Upper lobe of left lung (tissue), 4 donors: ENCODE measurements around the gene SCG2.
"Not testable (repeated sequence)": the region's sequence is repeated elsewhere in the genome, so short reads cannot be mapped to it uniquely, and the experiment has no call there.

Source experiments
- CTCF ChIP-seq, 6 experiments: fragments of 450-650 bp in 4 of 6; fragments of 200-600 bp in 2 of 6; sonication (generic) in 2 of 6; IDR thresholded peaks; one replicate each; pipeline ENCODE4 v1.5.1; 2016 to 2019; ENCODE audit warnings: antibody characterized with exemption in 6 of 6
- POLR2A ChIP-seq, 4 donors: fragments of 450-650 bp; IDR thresholded peaks; one replicate each; pipeline ENCODE4 v1.5.1; 2016 to 2017; ENCODE audit warnings: antibody characterized with exemption in 4 of 4, mild to moderate bottlenecking in 2 of 4
- POLR2AphosphoS5 ChIP-seq, 2 donors: sonication (generic); formaldehyde crosslinking; IDR thresholded peaks; one replicate each; pipeline ENCODE4 v1.5.1; 2017; ENCODE audit warnings: antibody characterized with exemption in 2 of 2

DNA sequence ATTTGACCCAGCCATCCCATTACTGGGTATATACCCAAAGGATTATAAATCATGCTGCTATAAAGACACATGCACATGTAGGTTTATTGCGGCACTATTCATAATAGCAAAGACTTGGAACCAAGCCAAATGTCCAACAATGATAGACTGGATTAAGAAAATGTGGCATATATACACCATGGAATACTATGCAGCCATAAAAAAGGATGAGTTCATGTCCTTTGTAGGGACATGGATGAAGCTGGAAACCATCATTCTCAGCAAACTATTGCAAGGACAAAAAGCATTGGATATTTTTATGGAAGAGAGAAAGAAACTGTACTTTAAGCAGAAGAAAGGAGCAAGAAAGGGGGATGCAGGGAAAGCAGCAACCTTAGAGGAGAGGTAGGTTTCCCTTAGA is 9.5 kb downstream of the SCG2 start:
- TF ChIP-seq CTCF, POLR2A, POLR2AphosphoS5 (IDR thresholded peaks at IDR 0.05): not testable (repeated sequence)
